SH-SY5Y (cell line): ENCODE data around the gene KCNT2.

Source experiments
- GATA2 ChIP-seq: IDR thresholded peaks from 2 replicates; pipeline ENCODE4 v1.6.1; 2011; ENCODE audit warnings: mild to moderate bottlenecking, low read depth, low read length
- GATA3 ChIP-seq: IDR thresholded peaks from 2 replicates; pipeline ENCODE4 v1.6.1; 2011; ENCODE audit warnings: low read depth, mild to moderate bottlenecking, low read length, moderate library complexity

DNA sequence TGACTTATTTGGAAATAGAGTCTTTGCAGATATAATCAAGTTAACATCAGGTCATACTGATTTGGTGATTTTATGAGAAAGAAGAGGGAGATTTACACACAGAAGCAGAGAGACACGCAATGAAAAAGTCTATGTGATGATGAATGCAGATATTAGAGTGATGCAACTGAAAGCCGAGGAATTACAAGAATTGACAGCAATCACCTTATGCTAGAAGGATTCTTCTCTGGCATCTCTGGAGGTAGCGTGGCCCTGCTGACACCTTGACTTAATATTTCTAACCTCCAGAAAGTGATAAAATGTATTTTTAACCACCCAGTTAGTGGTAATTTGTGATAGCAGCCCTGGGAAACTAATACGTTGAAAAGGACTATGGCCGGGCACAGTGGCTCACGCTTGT lies 29.4 kb upstream of the KCNT2 start:
- no peak for TF ChIP-seq GATA3
- no peak for TF ChIP-seq GATA2
